ENCODE measurements around the gene PPIG.

DNA sequence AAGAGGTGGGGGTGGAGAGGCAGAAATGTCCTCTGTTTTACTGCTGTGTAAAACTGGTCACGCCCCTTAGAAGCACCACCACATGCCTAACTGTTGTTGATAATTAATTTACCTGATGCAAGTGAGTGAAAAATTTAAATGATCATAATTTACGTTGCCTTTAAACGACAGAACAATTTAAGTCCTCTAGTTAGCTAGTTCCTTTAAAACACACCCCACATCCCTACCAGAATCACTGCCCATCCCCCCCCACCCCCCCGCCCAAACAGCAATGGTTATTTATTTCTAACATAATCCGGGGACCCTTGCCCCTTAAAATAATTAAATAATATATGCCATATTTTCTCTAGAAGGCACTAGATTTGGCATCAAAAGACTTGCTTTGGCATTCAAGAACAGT is 633 bp upstream of the PPIG start:
- TF ChIP-seq, protein P1, sequence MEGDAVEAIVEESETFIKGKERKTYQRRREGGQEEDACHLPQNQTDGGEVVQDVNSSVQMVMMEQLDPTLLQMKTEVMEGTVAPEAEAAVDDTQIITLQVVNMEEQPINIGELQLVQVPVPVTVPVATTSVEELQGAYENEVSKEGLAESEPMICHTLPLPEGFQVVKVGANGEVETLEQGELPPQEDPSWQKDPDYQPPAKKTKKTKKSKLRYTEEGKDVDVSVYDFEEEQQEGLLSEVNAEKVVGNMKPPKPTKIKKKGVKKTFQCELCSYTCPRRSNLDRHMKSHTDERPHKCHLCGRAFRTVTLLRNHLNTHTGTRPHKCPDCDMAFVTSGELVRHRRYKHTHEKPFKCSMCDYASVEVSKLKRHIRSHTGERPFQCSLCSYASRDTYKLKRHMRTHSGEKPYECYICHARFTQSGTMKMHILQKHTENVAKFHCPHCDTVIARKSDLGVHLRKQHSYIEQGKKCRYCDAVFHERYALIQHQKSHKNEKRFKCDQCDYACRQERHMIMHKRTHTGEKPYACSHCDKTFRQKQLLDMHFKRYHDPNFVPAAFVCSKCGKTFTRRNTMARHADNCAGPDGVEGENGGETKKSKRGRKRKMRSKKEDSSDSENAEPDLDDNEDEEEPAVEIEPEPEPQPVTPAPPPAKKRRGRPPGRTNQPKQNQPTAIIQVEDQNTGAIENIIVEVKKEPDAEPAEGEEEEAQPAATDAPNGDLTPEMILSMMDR (IDR thresholded peaks at IDR 0.05): no peak
- no peak for TF ChIP-seq POLR2A (IDR thresholded peaks at IDR 0.05)

Measured in stomach (tissue), 4 donors.